K562 (cell line): Measurements from ENCODE around the gene MFSD11. TPM values are rescaled to one million over a fixed set of nuclear protein-coding genes. Genes with fewer than 3 reads are reported as not detected.
A peak's percentile ranks its signal among the peaks of the same experiment; 100 is the strongest.

Source experiments
- CHD1 ChIP-seq: fragments of 200-600 bp; sonication (generic); IDR thresholded peaks from one replicate; pipeline ENCODE4 v1.6.1; 2012; ENCODE audit warnings: mild to moderate bottlenecking, moderate library complexity, low read length, inconsistent platforms
- COPS2 ChIP-seq: fragments of 450-650 bp; conservative IDR thresholded peaks from 2 replicates; pipeline ENCODE4 v1.6.1; 2016; ENCODE audit warnings: mild to moderate bottlenecking, moderate library complexity
- KDM4B ChIP-seq, 2 experiments: fragments of 450-650 bp in 1 of 2; sonication (generic) in 1 of 2; IDR thresholded peaks; 2 replicates each; pipeline ENCODE4 v1.6.1; 2016 to 2017; ENCODE audit warnings: borderline replicate concordance in 2 of 2, antibody characterized with exemption in 1 of 2, low read depth in 1 of 2, mild to moderate bottlenecking in 1 of 2
- NBN ChIP-seq: fragments of 450-650 bp; IDR thresholded peaks from 2 replicates; pipeline ENCODE4 v1.6.1; 2016; ENCODE audit warnings: low read depth, mild to moderate bottlenecking
- POLR3G ChIP-seq: IDR thresholded peaks from 2 replicates; pipeline ENCODE4 v1.6.1; 2011; ENCODE audit not compliant: insufficient read length, insufficient replicate concordance; ENCODE audit errors: extremely low read depth
- PURB ChIP-seq: sonication (generic); formaldehyde crosslinking; IDR thresholded peaks from 2 replicates; pipeline ENCODE4 v1.9.0; 2021; ENCODE audit warnings: low read depth, mild to moderate bottlenecking, missing genetic modification reagents
- SNIP1 ChIP-seq: fragments of 450-650 bp; IDR thresholded peaks from 2 replicates; pipeline ENCODE4 v1.7.1; 2017; ENCODE audit warnings: low read depth, mild to moderate bottlenecking
- TBL1XR1 ChIP-seq, 2 experiments: IDR thresholded peaks; 2 replicates each; pipeline ENCODE4 v1.6.1; 2012; ENCODE audit warnings: improper control_type of control experiment in 2 of 2, low read length in 2 of 2, mild to moderate bottlenecking in 1 of 2
- ZBTB1 ChIP-seq: sonication (generic); formaldehyde crosslinking; IDR thresholded peaks from 2 replicates; pipeline ENCODE4 v1.8.1; 2023; ENCODE audit warnings: missing genetic modification reagents, low read depth, mild to moderate bottlenecking, borderline replicate concordance
- ZKSCAN8 ChIP-seq: fragments of 200-800 bp; sonication (Bioruptor generic); IDR thresholded peaks from 2 replicates; pipeline ENCODE4 v1.6.1; 2016; ENCODE audit warnings: missing genetic modification characterization, missing compliant biosample characterization
- ZNF174 ChIP-seq: fragments of 250-450 bp; sonication (Bioruptor Pico); IDR thresholded peaks from 2 replicates; pipeline ENCODE4 v1.4.0; 2020; ENCODE audit warnings: mild to moderate bottlenecking
- ZNF23 ChIP-seq: fragments of 250-450 bp; sonication (Bioruptor Pico); IDR thresholded peaks from 2 replicates; pipeline ENCODE4 v1.4.0; 2020; ENCODE audit warnings: mild to moderate bottlenecking
- ZNF274 ChIP-seq: IDR thresholded peaks from 2 replicates; pipeline ENCODE4 v1.6.1; 2011; ENCODE audit warnings: low read depth, mild to moderate bottlenecking, low read length, moderate library complexity, borderline replicate concordance
- ZNF57 ChIP-seq: fragments of 450-650 bp; formaldehyde crosslinking; IDR thresholded peaks from 2 replicates; pipeline ENCODE4 v1.4.0; 2020; ENCODE audit warnings: mild to moderate bottlenecking, moderate library complexity
- polyA plus RNA-seq, 8 experiments: library from polyadenylated mRNA; depleted of rRNA in 4 of 8; stranded (reverse) in 5 of 8; unstranded in 3 of 8; fragments of >200 nt; fragmentation: Nextera tagmentation in 2 of 8; fragmentation: Illumina TruSeq in 1 of 8; extraction: Ambion mirVana in 2 of 8; extraction: Trizol in 1 of 8; gene quantifications; 2 replicates each; pipeline versions ENCODE4 v1.2.1 to v1.2.3, GENCODE V29; 2011 to 2014; ENCODE audit warnings: inconsistent platforms in 1 of 8, missing spikeins in 1 of 8
- total RNA-seq, 7 experiments: library from RNA; depleted of rRNA in 6 of 7; stranded (reverse); fragments of >200 nt in 6 of 7; fragmentation: Illumina TruSeq in 2 of 7; extraction: Trizol in 2 of 7; gene quantifications; 2 replicates each; pipeline versions ENCODE4 v1.2.1 to v1.2.3, GENCODE V29; 2011 to 2021; ENCODE audit warnings: low replicate concordance in 1 of 7
- TF ChIP-seq, protein P1 (sequence below): fragments of 450-650 bp; IDR thresholded peaks from 2 replicates; pipeline ENCODE4 v1.6.1; 2016; ENCODE audit warnings: mild to moderate bottlenecking, moderate library complexity
- TF ChIP-seq, protein P2 (sequence below): conservative IDR thresholded peaks from 2 replicates; pipeline ENCODE4 v1.6.1; 2011; ENCODE audit warnings: low read depth, mild to moderate bottlenecking, low read length; ENCODE audit not compliant: control insufficient read depth

MFSD11 gene
- total and polyA plus RNA-seq, 9 of the 15 experiments (the other 6 are each of a cell fraction or from before 2014, with no cell fraction given), result 14.4 to 24.5 (median 19.9) TPM

DNA sequence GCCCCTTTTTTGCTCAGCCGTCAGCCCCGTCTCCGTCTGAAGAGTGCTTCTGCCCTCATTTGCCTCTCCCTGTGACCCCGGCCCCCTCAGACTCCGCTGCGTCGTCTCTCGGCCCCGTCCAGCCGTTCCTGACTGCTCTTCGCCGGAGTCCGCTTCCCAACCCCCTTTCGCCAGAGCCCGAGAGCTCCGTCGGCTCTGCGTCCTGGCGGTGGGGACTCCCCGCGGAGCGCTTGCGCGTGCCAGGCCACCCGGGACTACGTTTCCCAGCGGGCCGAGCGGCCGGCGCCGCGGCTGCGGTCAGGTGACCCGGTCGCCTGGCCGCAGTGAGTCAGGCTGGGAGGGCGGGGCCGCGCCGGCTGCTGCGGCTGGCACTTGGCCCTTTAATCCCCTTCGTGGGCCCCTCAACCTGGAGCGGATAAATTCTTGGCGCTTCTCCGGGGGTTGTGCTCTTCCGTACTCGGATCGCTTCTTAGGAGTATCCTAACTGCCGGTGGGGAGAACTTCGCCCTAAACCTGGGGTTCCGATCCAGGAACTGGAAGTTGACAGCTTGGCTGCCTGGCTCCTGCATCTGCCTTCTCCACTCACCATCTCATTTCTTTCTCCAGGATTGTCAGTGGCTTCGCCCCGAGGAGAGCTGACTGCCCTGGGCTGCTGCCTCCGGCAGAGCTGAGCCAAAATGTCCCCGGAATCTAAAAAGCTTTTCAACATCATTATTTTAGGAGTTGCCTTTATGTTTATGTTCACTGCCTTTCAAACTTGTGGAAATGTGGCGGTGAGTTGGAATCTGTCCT is at the start of gene MFSD11 (continued):
- TF ChIP-seq, protein P1, sequence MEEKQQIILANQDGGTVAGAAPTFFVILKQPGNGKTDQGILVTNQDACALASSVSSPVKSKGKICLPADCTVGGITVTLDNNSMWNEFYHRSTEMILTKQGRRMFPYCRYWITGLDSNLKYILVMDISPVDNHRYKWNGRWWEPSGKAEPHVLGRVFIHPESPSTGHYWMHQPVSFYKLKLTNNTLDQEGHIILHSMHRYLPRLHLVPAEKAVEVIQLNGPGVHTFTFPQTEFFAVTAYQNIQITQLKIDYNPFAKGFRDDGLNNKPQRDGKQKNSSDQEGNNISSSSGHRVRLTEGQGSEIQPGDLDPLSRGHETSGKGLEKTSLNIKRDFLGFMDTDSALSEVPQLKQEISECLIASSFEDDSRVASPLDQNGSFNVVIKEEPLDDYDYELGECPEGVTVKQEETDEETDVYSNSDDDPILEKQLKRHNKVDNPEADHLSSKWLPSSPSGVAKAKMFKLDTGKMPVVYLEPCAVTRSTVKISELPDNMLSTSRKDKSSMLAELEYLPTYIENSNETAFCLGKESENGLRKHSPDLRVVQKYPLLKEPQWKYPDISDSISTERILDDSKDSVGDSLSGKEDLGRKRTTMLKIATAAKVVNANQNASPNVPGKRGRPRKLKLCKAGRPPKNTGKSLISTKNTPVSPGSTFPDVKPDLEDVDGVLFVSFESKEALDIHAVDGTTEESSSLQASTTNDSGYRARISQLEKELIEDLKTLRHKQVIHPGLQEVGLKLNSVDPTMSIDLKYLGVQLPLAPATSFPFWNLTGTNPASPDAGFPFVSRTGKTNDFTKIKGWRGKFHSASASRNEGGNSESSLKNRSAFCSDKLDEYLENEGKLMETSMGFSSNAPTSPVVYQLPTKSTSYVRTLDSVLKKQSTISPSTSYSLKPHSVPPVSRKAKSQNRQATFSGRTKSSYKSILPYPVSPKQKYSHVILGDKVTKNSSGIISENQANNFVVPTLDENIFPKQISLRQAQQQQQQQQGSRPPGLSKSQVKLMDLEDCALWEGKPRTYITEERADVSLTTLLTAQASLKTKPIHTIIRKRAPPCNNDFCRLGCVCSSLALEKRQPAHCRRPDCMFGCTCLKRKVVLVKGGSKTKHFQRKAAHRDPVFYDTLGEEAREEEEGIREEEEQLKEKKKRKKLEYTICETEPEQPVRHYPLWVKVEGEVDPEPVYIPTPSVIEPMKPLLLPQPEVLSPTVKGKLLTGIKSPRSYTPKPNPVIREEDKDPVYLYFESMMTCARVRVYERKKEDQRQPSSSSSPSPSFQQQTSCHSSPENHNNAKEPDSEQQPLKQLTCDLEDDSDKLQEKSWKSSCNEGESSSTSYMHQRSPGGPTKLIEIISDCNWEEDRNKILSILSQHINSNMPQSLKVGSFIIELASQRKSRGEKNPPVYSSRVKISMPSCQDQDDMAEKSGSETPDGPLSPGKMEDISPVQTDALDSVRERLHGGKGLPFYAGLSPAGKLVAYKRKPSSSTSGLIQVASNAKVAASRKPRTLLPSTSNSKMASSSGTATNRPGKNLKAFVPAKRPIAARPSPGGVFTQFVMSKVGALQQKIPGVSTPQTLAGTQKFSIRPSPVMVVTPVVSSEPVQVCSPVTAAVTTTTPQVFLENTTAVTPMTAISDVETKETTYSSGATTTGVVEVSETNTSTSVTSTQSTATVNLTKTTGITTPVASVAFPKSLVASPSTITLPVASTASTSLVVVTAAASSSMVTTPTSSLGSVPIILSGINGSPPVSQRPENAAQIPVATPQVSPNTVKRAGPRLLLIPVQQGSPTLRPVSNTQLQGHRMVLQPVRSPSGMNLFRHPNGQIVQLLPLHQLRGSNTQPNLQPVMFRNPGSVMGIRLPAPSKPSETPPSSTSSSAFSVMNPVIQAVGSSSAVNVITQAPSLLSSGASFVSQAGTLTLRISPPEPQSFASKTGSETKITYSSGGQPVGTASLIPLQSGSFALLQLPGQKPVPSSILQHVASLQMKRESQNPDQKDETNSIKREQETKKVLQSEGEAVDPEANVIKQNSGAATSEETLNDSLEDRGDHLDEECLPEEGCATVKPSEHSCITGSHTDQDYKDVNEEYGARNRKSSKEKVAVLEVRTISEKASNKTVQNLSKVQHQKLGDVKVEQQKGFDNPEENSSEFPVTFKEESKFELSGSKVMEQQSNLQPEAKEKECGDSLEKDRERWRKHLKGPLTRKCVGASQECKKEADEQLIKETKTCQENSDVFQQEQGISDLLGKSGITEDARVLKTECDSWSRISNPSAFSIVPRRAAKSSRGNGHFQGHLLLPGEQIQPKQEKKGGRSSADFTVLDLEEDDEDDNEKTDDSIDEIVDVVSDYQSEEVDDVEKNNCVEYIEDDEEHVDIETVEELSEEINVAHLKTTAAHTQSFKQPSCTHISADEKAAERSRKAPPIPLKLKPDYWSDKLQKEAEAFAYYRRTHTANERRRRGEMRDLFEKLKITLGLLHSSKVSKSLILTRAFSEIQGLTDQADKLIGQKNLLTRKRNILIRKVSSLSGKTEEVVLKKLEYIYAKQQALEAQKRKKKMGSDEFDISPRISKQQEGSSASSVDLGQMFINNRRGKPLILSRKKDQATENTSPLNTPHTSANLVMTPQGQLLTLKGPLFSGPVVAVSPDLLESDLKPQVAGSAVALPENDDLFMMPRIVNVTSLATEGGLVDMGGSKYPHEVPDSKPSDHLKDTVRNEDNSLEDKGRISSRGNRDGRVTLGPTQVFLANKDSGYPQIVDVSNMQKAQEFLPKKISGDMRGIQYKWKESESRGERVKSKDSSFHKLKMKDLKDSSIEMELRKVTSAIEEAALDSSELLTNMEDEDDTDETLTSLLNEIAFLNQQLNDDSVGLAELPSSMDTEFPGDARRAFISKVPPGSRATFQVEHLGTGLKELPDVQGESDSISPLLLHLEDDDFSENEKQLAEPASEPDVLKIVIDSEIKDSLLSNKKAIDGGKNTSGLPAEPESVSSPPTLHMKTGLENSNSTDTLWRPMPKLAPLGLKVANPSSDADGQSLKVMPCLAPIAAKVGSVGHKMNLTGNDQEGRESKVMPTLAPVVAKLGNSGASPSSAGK, result peak; percentile 52; the same call in 1 of the 2 replicates
- no peak for TF ChIP-seq SNIP1
- no peak for TF ChIP-seq ZNF57
- TF ChIP-seq NBN, result peak; percentile 21
- no peak for TF ChIP-seq ZBTB1
- no peak for TF ChIP-seq ZNF174 (CRISPR knock-in tag)
- TF ChIP-seq ZNF23 (CRISPR knock-in tag), result no peak
- TF ChIP-seq POLR3G, result no peak
- no peak for TF ChIP-seq ZNF274
- TF ChIP-seq, protein P2, sequence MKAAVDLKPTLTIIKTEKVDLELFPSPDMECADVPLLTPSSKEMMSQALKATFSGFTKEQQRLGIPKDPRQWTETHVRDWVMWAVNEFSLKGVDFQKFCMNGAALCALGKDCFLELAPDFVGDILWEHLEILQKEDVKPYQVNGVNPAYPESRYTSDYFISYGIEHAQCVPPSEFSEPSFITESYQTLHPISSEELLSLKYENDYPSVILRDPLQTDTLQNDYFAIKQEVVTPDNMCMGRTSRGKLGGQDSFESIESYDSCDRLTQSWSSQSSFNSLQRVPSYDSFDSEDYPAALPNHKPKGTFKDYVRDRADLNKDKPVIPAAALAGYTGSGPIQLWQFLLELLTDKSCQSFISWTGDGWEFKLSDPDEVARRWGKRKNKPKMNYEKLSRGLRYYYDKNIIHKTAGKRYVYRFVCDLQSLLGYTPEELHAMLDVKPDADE, result peak; percentile 99
- peak; percentile 4 for TF ChIP-seq CHD1
- no peak for TF ChIP-seq COPS2
- TF ChIP-seq TBL1XR1 (IDR thresholded peaks at IDR 0.05; ENCODE audit: low read length in 2 of 2), result no peak; a peak in 1 of 4 replicates
- no peak for TF ChIP-seq KDM4B (IDR thresholded peaks at IDR 0.05; ENCODE audit: borderline replicate concordance in 2 of 2, low read depth in 1 of 2)
- no peak for TF ChIP-seq ZKSCAN8 (CRISPR knock-in tag)
- no peak for TF ChIP-seq PURB (CRISPR knock-in tag)
